Loucy (cell line): ENCODE measurements around the gene FABP6.

Source experiments
- CTCF ChIP-seq: fragments of 200-600 bp; sonication (generic); conservative IDR thresholded peaks from 2 replicates; pipeline ENCODE4 v1.5.1; 2014; ENCODE audit warnings: mild to moderate bottlenecking, antibody characterized with exemption, low read length
- EZH2phosphoT487 ChIP-seq: fragments of 200-600 bp; IDR thresholded peaks from 2 replicates; pipeline ENCODE4 v1.6.1; 2018; ENCODE audit warnings: antibody characterized with exemption, mild to moderate bottlenecking, moderate library complexity, borderline replicate concordance

GRCh38 chr5:160221082-160221481 is 8.2 kb upstream of the FABP6 start:
- no peak for TF ChIP-seq CTCF
- no peak for TF ChIP-seq EZH2phosphoT487
